Measurements from ENCODE around the gene CHP2.
"Not testable (repeated sequence)": the region's sequence is repeated elsewhere in the genome, so short reads cannot be mapped to it uniquely, and the experiment has no call there.

CHP2 gene

GRCh38 chr16:23748630-23749029 is 6.2 kb upstream of the CHP2 start:
- DNase-seq = no peak

DNA sequence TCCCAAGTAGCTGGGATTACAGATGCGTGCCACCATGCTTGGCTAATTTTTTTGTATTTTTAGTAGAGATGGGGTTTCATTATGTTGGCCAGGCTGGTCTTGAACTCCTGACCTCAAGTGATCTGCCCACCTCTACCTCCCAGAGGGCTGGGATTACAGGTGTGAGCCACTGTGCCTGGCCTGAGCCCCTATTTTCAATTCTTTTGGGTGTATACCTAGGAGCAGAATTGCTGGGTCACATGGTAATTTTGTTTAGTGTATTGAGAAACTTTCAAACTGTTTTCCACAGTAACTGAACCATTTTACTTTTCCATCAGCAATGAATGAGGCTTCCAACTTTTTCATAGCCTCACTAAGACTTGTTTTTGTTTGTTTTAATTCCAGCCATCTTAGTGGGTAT is 3.8 kb upstream of the CHP2 start:
- not testable (repeated sequence) for DNase-seq

GRCh38 chr16:23753908-23754593 is 775 bp upstream of the CHP2 start:
- no peak for DNase-seq

- no peak for DNase-seq
Measured at GRCh38 chr16:23755484-23755809, 621 bp downstream of the CHP2 start.

DNA sequence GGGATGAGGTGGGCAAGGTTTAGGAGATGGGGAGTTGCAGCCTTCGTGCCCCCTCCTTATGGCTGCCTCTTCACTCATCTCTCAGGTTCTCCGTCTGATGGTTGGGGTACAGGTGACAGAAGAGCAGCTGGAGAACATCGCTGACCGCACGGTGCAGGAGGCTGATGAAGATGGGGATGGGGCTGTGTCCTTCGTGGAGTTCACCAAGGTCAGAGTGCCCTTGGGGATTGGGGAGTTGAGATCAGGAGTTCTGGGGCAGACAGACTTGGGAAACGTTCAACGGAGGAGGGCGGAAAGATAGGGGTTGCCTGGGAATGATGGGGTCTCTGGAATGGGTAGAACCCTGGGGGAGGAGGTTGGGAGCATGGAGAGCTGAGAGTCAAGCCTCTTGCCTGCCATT is 2.3 kb downstream of the CHP2 start:
- no peak for DNase-seq

DNA sequence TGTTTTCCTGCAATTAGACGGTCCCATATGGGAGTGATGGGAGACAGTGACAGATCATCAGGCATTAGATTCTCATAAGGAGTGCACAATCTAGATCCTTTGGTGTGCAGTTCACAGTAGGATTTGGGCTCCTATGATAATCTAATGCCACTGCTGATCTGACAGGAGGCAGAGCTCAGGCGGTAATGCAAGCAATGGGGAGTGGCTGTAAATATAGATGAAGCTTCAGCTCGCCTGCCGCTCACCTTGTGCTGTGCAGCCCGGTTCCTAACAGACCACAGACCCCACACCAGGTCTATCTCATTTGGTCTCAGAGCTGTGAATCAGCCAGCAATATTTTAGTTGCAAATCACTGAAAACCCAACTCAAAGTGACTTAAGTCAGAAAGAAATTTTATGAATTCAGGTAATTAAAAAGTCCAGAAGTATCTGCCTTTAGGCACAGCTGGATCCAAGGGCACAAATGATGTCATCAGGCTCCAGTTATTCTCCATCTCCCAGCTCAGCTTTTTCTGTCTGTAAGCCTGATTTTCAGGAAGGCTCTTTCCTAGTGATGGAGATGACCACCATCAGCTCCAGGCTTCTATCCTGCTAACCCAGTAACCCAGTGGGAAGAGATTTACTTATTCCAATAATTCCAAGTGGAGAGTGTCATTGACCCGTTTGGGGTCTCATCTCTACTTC is 3.3 kb downstream of the CHP2 start:
- no peak for DNase-seq

DNA sequence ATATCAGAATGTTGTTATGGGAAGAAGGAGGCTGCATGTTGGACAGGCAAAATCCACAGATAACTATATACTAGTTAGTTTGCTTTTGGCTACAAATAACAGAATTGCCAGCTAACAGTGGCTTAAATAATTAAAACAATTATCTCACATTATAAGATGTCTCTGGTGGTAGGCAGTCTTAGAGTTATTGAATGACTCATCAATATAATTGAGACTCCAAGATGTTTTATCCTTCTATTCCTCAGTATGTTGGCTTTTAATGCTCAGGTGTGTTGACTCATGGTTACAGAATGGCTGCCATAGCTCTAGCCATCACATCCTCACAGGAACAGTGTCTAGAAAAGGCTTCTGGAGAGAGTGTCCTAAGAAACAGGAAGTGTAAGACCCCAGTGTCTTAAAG is 11.1 kb downstream of the CHP2 start:
- no peak for DNase-seq

- DNase-seq = no peak
Measured at GRCh38 chr16:23768581-23768980, 13.8 kb downstream of the CHP2 start.

GRCh38 chr16:23771027-23771426 is 16.2 kb downstream of the CHP2 start:
- no peak for DNase-seq

- DNase-seq = no peak
Measured at GRCh38 chr16:23771642-23772041, 16.8 kb downstream of the CHP2 start.

GRCh38 chr16:23773339-23773738 is 18.5 kb downstream of the CHP2 start:
- DNase-seq = no peak

DNA sequence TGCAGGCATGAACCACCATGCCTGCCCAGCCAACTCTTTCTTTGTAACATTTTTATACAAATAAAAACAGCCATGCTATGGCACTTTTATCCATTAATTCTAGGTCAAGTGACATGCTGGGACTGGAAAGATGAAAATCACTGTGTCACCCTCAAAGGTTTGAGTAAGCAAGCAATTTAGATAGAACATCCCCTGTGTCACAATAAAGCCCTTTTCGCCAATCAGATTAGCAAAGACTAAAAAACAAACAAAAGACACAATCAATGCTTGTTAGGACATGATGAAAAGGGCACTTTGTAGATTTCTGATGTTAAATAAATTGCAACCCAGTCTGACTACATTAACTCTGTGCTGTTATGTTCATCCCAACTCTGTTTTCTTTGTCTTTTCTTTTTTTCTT is 26.4 kb downstream of the CHP2 start:
- no peak for DNase-seq

GRCh38 chr16:23784811-23785447 is 30.1 kb downstream of the CHP2 start:
- no peak for DNase-seq

- peak; percentile 22 for DNase-seq
Measured at GRCh38 chr16:23785842-23786241, 31.0 kb downstream of the CHP2 start.

- no peak for DNase-seq
Measured at GRCh38 chr16:23786964-23787561, 32.2 kb downstream of the CHP2 start.

GRCh38 chr16:23788685-23789084 is 33.9 kb downstream of the CHP2 start:
- DNase-seq = no peak

GRCh38 chr16:23795378-23795777 is 40.6 kb downstream of the CHP2 start:
- DNase-seq = no peak

- no peak for DNase-seq
Measured at GRCh38 chr16:23796941-23797340, 42.1 kb downstream of the CHP2 start.

DNA sequence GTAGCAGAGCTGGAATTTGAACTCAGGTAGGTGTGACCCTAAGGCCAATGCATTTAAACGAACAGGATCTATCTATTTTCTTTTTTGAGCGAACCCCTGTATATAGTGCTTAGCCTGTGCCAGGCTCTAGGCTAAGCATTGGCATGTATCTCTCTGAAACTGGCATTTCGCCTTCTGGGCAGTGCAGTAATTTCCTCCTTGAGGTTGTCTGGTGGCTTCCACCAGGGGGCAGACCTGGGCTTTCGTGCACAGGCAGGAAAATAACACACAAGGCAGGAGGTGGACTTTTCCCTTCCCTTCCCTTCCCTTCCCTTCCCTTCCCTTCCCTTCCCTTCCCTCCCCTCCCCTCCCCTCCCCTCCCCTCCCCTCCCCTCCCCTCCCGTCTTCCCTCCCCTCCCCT is 46.6 kb downstream of the CHP2 start:
- DNase-seq = peak; percentile 73

DNA sequence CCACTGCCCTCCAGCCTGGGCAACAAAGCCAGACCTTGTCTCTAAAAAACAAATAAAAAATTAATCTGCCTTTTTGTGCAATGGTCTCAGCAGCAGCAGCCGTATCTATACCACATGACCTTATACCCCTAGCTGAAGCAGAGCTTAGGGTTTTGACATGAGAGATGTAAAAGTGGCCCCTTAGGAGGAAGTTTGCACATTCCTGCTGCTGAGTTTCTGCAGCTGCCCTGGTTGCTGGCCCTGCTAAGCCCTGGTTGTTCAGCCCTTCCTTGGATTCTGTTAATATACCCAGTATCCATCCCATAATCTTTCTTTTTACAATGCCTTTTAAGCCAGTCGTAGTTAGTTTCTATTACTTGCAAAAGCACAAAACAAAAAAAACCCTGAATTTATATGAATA is 48.0 kb downstream of the CHP2 start:
- no peak for DNase-seq

GRCh38 chr16:23803591-23804123 is 48.8 kb downstream of the CHP2 start:
- DNase-seq = peak; percentile 79

DNA sequence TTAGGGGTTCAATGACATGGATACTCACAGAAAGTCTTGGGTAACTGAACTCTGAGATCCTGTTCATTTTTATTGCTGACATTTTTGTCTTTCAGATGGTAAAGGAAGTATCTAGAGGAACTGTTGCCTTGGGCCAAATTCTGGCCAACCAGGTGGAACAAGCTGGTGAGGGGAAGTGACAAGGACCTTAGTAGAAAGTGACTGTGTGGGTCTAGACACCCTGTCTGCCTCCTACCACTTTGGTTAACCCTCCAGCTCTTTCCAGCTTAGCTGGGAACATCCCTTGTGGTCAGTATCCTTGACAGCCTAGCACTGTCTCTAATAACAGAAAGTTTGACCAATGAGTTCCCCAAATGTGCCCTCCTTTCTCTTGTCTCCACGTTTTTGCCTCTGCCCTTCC is 52.2 kb downstream of the CHP2 start:
- DNase-seq = no peak
